Measurements from ENCODE around the gene SLC44A4.
"Not testable (repeated sequence)": the region's sequence is repeated elsewhere in the genome, so short reads cannot be mapped to it uniquely, and the experiment has no call there.

The SLC44A4 gene

DNA sequence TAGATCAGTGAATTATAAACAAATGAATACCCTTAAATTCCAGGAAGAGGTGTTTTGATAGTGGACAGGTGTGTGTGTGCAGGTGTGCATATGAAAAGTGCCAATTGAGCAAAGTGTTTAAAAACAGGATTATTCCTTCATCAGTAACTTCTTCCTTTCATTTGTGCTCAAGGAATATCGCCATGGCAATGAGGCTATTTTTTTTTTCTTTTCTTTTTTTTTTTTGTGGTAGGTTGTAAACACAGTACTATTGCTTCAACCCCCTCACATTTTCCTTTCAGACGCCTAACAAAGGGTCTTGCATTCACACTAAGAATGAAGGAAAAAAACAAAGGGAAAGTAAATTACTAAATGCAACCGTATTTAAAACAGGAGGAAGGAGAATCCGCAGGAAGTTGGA, 53.2 kb downstream of the SLC44A4 start:
- no peak for DNase-seq

DNA sequence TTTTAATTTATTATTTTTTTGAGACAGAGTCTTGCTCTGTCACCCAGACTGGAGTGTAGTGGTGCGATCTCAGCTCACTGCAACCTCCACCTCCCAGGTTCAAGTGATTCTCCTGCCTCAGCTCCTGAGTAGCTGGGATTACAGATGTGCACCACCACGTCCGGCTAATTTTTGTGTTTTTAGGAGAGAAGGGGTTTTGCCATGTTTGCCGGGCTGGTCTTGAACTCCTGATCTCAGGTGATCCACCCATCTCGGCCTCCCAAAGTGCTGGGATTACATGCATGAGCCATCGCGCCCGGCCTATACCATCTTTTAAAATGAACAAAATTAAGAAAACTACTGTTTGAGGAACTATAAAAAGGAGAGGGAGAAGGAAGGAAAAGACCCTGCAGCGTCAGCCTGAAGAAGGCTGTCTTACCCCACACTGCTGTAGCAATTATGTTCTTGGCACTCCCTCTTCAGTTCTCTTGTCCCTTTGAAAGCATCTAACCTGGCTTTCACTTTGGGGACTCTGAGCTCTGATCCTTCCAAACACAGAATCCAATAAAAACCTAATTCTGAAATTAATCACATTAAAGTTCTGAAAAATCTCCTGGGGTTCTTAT, 55.1 kb downstream of the SLC44A4 start:
- DNase-seq, result not testable (repeated sequence)

DNA sequence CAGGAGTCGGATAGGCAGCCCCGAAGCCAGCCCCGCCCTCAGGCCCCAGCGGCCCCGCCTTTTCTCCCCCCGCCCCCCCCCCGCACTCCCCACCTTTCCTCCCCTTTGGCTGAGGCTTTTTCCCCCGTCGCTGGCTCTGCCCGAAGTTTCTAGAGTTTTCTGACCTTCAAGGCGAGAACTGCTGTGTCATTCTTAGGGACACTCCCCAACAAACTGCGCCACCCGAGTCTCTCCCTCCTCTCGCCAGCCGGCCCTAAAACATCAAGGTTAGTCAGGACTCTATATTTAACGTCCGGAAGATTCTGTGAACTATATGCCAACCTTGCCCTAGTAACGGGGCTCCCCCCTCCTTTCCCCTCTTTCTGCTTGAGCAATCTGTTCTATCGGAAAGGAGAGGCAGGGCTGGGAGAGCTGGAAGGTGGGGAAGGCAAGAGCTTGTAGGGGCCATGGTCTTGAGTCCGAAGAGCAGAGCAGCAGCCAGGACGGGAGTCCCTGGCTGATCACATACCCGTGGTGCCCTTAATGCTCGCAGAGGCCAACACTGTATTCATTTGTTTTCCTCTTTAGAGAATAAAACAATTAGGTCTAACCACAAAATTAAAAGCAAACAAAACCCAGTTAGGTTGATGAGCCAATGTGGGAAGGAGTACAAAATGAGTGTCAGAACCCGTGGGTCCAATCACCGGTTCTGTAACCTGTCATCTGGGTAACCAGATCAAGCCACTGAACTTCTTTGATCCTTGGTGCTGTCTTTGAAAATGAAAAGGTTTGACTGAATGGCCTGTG, 56.6 kb downstream of the SLC44A4 start:
- DNase-seq, result peak; percentile 88

DNA sequence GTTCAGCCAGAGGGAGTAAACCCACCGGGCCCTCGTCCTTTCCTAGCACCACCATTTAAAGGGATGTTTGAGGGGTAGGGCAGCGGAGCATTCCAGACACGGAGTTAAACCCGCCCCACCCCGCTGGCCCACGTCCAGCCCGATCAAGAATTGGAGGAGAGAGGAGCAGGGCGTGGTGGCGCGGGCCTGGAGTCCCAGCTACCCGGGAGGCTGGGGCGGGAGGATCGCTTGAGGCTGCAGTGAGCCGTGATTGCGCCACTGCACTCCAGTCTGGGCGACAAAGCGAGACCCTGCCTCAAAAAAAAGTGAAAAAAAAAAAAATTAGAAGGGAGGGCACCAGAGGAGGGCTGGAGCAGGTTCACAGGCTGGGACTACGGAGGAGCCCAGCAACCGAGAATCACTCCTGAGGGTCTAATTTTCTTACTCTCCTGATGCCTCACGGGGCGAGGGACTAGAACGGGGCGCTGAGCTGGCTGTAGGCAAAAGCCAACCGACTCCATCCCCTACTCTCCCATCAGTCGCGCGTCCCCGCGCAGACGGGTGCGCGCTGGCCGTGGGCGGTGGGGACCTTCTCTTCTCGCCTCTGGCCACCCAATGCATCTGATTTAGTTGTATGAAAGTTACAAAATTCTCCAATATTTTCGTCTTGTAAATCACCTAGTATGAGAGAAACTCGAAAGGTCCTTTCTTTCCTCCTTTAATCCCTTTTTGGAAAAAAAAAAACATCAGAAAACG, 57.3 kb downstream of the SLC44A4 start:
- DNase-seq, result peak; percentile 89

DNA sequence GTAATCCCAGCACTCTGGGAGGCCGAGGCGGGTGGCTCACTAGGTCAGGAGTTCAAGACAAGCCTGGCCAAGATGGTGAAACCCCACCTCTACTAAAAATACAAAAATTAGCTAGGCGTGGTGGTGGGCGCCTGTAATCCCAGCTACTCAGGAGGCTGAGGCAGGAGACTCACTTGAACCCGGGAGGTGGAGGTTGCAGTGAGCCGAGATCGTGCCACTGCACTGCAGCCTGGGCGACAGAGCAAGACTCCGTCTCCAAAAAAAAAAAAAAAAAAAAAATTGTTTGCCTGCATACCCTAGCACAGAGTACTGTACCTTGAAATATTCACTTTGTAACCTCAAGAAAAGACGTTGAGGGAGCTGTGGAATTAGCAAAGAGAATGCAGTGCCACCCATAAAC, 58.4 kb downstream of the SLC44A4 start:
- not testable (repeated sequence) for DNase-seq

DNA sequence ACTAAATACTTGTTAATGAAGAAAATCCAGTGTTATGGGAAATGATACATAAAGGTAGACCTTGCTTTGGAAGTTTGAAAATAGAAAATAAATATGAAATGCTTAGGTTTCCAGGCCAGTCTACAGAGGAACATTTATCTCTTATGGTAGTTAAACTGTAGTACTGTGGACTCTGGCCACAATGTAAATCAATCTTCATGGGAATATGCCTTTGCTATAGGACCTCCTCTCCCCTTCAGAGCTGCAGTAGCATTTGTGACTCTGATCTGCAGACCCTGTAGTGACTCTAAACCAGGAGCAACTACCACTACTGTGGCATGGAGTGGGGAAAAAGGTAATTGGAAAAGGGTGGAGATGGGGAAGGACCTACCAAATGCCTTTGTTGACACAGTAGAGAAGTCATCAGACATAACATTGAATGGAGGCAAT, 58.9 kb downstream of the SLC44A4 start:
- no peak for DNase-seq

DNA sequence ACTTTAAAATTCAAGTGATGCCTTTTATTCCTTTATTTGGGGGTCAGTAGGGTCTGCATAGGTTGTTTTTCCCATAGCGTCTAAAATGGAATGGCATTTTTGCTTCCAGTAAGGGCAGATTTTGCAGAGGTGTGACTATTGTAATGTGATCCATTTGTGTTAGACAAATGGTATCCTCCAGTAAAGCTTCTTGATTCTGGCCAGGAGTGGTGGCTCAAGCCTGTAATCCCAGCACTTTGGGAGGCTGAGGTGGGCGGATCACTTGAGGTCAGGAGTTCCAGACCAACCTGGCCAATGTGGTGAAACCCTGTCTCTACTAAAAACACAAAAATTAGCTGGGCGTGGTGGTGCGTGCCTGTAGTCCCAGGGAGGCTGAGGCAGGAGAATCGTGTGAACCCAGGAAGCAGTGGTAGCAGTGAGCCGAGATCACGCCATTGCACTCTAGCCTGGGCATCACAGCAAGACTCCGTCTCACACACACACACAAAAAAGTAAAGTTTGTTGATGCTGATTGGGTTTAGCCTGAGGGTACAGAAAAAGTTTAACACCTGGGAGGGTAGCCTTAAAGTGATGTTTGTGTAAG, 60.8 kb downstream of the SLC44A4 start:
- not testable (repeated sequence) for DNase-seq

DNA sequence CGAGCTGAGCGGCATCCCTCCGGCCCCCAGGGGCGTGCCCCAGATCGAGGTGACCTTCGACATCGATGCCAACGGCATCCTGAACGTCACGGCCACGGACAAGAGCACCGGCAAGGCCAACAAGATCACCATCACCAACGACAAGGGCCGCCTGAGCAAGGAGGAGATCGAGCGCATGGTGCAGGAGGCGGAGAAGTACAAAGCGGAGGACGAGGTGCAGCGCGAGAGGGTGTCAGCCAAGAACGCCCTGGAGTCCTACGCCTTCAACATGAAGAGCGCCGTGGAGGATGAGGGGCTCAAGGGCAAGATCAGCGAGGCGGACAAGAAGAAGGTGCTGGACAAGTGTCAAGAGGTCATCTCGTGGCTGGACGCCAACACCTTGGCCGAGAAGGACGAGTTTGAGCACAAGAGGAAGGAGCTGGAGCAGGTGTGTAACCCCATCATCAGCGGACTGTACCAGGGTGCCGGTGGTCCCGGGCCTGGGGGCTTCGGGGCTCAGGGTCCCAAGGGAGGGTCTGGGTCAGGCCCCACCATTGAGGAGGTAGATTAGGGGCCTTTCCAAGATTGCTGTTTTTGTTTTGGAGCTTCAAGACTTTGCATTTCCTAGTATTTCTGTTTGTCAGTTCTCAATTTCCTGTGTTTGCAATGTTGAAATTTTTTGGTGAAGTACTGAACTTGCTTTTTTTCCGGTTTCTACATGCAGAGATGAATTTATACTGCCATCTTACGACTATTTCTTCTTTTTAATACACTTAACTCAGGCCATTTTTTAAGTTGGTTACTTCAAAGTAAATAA, 61.5 kb downstream of the SLC44A4 start:
- DNase-seq, result peak; percentile 80

DNA sequence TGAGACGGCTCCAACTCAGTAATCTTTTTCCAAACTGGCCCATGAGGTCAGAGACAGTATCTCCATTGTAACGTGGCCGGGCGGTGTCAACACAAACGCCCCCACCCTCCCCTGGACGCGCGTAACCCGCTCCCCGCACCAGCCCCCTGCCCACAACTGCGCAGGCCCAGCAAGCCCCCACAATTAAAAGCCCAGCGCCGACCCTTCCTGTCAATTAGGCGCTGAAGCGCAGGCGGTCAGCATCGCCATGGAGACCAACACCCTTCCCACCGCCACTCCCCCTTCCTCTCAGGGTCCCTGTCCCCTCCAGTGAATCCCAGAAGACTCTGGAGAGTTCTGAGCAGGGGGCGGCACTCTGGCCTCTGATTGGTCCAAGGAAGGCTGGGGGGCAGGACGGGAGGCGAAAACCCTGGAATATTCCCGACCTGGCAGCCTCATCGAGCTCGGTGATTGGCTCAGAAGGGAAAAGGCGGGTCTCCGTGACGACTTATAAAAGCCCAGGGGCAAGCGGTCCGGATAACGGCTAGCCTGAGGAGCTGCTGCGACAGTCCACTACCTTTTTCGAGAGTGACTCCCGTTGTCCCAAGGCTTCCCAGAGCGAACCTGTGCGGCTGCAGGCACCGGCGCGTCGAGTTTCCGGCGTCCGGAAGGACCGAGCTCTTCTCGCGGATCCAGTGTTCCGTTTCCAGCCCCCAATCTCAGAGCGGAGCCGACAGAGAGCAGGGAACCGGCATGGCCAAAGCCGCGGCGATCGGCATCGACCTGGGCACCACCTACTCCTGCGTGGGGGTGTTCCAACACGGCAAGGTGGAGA, 63.6 kb downstream of the SLC44A4 start, which contains the start of the genes HSPA1A and HSPA1L:
Gene HSPA1A, plus strand, starts transcription at position 519 of the 814 bp plus-strand sequence. Its CDS starts 214 bp downstream, at position 733.
Gene HSPA1L, minus strand, starts transcription at position 259 of the 814 bp plus-strand sequence. CDS start 3,311 bp downstream, outside the sequence.
- DNase-seq, result peak; percentile 93

DNA sequence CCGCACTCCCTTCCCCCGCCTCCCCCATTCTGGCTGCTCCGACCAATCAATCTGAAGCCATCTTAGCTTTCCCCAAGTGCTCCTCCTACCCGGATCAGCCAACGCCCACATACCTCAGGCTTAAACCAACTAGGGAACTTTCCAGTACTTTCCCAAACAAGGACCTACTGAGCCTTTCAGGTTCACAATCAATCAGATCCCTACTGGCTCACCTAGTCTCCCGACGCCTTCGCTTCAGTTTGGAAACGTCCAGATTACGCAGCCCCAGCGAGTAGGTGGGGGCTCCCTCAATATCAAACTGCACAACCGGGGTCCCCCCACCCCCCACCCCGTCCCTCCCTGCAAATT, 64.1 kb downstream of the SLC44A4 start:
- peak; percentile 90 for DNase-seq

DNA sequence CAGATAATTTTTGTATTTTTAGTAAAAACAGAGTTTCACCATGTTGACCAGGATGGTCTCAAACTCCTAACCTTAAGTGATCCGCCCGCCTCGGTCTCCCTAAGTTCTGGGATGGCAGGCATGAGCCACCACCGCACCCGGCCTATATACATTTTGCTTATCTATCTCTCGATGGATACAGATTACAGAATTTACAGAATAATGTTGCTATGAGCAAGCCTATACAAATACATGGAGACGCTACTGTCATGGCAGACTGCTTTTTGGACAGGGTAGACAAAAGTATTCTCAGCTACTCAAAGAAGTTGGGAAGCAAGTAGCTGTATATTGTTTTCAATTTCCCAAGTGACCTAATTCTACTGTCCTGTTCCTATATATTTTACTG, 65.3 kb downstream of the SLC44A4 start:
- no peak for DNase-seq

All from activated effector memory CD4-positive, alpha-beta T cell treated with anti-CD3 and anti-CD28 coated beads, Interleukin-2, amount 50 U/mL, for 16 hours (primary cell).